Measurements from ENCODE around the gene RAB37.

GRCh38 chr17:74712301-74712700, 24.8 kb upstream of the RAB37 start:
- TF ChIP-seq CTCF (IDR thresholded peaks at IDR 0.05), result no peak
- no peak for TF ChIP-seq ZFX (IDR thresholded peaks at IDR 0.05; ENCODE audit: borderline replicate concordance)

All from 22Rv1 (cell line).